Measurements from ENCODE around the gene NTRK3.

Gene NTRK3

DNA sequence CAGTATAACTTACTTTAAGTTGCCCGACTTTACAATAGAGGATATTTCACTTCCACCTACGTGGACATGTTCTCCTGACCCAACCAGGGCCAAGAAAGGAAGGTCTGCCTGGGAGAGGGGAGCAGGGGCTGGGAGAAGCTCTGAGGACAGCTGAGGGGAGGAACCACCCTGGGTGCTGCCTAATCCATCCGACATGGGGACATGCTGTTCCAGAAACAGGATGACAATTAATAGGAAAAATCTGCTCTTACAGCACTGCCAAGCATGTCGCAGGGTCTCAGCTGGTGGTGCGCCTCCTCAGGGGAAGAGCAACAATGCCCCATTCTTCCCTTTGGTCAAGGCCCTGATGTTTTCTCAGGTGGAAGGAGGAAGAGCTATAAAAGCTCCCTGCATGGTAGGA is 132.3 kb downstream of the NTRK3 start:
- TF ChIP-seq, protein P1, sequence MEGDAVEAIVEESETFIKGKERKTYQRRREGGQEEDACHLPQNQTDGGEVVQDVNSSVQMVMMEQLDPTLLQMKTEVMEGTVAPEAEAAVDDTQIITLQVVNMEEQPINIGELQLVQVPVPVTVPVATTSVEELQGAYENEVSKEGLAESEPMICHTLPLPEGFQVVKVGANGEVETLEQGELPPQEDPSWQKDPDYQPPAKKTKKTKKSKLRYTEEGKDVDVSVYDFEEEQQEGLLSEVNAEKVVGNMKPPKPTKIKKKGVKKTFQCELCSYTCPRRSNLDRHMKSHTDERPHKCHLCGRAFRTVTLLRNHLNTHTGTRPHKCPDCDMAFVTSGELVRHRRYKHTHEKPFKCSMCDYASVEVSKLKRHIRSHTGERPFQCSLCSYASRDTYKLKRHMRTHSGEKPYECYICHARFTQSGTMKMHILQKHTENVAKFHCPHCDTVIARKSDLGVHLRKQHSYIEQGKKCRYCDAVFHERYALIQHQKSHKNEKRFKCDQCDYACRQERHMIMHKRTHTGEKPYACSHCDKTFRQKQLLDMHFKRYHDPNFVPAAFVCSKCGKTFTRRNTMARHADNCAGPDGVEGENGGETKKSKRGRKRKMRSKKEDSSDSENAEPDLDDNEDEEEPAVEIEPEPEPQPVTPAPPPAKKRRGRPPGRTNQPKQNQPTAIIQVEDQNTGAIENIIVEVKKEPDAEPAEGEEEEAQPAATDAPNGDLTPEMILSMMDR (IDR thresholded peaks at IDR 0.05; ENCODE audit: low read depth, low read length), result no peak
- no peak for DNase-seq (ENCODE audit: extremely low read depth, low read depth)

DNA sequence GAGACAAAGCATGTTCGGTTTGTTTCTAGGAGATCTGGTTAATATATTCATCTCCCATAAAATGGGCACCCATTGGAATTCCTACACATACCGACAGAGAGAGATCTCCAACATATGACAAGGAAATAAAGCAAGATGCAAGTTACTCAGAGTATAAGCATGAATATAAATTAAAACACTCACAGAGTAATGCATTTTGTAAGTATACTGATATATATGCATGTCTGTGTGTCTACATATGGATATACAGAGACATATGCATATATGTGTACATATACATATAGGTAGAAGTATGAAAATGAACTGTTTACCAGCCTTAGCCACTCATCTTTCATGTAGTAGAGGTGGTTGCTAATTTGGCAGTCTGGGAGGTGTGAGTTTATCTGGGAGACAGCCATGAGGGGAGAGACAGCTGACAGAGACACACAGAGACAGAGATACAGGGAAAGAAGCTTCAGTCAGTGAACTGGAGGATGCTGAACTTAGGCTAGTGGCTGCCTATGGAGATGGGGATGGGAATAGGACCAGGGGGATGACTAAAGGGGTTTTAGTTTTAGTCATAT is 134.5 kb downstream of the NTRK3 start:
- no peak for DNase-seq (ENCODE audit: extremely low read depth, low read depth)
- TF ChIP-seq, protein P1 (IDR thresholded peaks at IDR 0.05; ENCODE audit: low read depth, low read length), result no peak

DNA sequence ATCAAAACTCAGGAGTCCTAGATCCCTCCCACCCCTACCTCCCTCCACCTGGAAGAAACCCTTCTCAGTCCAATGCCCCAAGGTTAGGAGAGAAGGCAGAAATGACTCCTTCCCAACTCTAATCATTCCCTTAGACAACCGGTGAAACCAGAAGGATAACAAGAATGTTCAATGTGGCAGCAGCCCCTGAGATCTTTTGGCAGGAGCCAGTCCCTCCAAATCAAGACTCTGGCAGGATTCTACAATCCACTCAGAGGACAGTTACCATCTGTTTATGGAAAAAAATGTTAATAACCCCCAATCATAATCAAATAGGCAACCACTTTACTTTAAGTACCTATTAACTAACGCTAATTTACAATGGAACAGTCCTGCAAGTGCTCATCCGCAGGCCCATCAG is 136.5 kb downstream of the NTRK3 start:
- TF ChIP-seq, protein P1 (IDR thresholded peaks at IDR 0.05; ENCODE audit: low read depth, low read length), result no peak
- DNase-seq (ENCODE audit: extremely low read depth, low read depth), result no peak

DNA sequence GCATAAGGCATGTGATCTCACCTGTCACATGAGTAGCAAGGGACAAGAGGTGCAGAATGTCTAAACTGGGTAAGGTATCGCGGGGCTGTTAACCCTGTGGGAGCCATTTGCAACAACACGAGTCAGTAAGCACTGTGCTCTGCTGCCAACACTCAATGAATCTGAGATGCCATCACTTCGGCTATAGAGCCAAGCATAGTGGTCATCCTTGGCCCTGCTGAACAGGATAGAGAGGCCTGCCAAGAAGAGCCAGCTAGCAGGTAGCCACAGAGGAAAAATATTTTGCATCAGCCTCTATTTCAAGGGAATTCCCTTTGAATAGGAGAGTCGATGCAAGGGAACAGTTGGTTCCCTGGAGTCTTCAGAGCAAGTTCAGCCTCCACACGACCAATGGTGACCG is 137.8 kb downstream of the NTRK3 start:
- no peak for DNase-seq (ENCODE audit: extremely low read depth, low read depth)
- TF ChIP-seq, protein P1 (IDR thresholded peaks at IDR 0.05; ENCODE audit: low read depth, low read length), result no peak

DNA sequence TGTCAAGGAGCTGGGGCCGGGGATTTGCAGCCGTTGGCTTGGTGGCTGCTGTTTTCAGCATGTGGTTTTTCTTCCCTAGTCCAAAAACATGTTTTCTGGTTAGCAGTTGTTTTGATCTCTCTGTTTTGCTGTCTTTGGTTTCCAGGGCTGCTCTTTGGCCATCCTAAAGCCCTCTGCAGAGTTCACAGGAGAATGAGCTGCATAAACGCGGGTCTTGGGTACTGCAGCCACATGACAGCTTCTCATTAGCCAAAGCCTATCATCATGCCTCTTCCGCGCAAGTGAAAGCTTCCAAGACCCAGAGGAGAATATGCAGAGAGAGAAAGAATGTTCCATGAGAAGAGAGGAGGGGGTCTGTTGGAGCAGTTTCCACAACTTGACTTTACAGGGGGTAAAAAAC is 138.5 kb downstream of the NTRK3 start:
- DNase-seq (ENCODE audit: extremely low read depth, low read depth), result no peak
- TF ChIP-seq, protein P1 (IDR thresholded peaks at IDR 0.05; ENCODE audit: low read depth, low read length), result no peak

DNA sequence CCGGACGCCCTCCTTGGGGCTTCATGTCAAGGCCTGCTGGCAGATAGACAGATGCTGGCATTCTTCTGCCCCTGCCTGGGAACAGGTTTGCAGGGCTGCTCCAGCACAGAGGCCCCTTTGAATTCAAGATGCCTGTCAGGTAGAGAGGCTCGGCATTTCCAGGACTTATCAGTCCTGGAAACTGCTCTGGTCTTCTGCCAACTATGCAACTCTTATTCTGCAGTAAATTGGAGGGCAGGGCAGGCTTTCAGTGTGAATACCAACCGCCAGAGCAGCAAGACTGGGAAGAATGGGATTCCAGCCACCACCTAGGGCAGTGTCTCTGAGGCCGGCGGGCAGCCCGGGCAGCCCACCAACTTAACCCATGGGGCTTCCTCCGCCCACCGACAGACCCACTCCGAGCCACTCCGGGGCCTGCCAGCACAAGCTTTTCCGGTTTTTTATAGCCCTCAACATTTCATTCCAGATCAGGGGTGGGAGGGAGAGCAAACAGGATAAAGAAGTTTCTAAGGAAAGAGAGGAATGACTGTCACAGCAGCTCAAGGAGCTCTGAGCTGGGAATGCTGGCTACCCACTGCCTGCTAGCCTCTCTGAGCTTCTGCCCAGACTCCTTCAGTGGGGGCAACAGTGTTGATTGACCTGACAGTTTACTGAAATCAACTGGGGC is 140.9 kb downstream of the NTRK3 start:
- TF ChIP-seq, protein P1 (IDR thresholded peaks at IDR 0.05; ENCODE audit: low read depth, low read length), result no peak
- no peak for DNase-seq (ENCODE audit: extremely low read depth, low read depth)

DNA sequence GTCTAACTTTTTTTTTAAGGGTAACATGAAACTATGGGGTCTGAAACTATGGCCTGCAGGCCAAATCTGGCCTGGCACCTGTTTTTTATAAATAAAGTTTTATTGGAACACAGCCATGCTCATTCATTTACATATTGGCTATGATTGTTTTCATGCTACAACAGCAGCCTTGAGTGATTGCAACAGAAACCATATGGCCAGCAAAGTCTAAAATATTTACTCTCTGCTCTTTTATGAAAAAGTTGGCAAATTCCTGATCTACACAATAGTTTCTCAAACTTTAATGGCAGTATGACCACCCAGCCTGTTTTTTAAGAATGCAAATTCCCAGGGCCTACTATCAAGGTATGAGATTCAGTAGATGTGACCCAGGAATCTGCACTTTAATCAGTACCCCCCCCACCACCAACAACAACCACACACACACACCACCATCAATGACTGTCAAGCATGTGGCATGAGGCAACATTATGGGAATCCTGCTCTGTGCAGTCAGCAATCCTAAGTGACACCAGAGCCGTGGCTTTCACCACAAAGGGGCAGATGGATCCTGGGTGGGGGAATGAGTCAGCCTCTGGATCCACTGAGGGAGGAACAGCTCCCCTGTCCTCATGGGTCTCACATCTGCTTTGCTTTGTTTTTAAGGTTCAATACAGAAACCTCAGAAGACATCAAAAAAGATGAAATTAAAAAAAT is 142.8 kb downstream of the NTRK3 start:
- DNase-seq (ENCODE audit: extremely low read depth, low read depth), result no peak
- TF ChIP-seq, protein P1 (IDR thresholded peaks at IDR 0.05; ENCODE audit: low read depth, low read length), result no peak

Data from AG09319 (cell line).